Measurements from ENCODE around the gene DIAPH2. TPM values are rescaled to one million over a fixed set of nuclear protein-coding genes. Genes with fewer than 3 reads are reported as not detected.
A peak's percentile ranks its signal among the peaks of the same experiment; 100 is the strongest.

DIAPH2 gene
- total RNA-seq, 4 donors from 2014 or later: 16.7 to 27.3 (median 20.3) TPM

DNA sequence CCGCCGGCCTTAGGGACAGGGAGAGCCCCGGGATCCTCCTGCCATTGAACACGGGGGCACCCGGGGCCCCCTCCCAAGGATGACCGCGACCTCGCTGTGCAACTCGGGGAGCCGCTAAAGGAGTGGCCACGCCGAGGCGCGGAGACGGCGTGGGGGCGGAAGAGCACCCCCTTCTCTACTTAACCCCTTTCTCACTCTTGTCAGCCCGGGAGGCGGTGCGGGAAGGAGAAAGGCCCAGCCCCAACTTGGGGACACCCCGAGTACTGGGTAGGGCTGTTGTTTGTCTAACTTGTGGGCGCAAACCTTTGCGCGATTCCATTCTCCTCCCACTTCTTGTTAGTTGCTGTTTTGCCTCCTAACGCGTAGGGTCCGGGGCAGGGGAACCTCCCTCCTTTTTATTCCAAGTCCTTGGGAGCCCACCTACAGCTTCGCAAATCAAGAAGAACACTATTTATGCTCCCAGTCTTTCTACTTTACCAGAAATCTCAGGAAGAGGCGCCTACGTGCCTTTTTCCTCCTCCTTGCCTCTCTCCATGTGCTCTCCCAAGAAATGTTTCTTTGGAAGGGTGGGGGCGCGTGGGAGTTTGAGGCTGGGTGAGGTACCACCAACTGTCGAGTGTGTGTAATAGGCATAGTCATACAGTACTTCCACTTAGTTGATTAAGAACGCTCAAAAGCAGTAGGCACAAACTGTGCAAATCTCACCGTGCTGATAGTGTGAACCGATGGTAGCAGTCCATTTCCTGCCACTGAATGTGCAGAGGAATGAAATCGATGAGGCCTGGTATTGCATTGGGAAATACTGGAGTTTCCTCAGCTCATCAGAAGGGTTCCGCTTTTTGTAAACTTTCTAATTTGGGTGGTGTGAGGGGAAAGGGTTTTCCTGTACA lies 813 bp downstream of the DIAPH2 start:
- peak overlapping the region; percentile 56 for H3K4me3 ChIP-seq (ENCODE audit: low read depth, poor library complexity, severe bottlenecking)
- no peak for TF ChIP-seq POLR2A (IDR thresholded peaks at IDR 0.05)
- no peak for TF ChIP-seq CTCF (IDR thresholded peaks at IDR 0.05)
- intact Hi-C loops (cut with DNase I; ENCODE audit: low total_unique reads): no loop called here
- peak in 1 of 2 donors; percentile 26 for DNase-seq (ENCODE audit: low spot score in 2 of 2)
- WGBS, 2 donors: 1 to 10% methylated on average over 17 to 26 of the region's 38 CpGs

DNA sequence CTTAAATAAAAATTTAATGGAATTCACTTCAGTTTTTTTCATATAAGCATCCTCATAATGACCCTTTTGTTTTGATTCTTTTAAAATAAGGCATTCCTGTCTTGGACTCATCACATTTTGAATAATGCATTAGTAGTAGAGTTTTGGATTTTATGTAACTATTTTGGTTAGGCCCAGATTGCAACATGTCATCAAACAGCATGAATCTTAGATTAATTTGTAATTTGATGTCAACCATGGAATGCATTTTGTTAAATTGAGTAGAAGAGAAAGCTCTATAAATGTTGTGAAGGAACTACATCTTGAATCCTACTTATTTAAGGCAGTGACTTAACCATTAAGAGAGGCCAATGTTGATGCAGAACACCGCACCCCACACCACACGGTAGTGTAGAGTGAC lies 3.1 kb downstream of the DIAPH2 start:
- no peak for TF ChIP-seq CTCF (IDR thresholded peaks at IDR 0.05)
- TF ChIP-seq POLR2A (IDR thresholded peaks at IDR 0.05): no peak
- intact Hi-C loops (cut with DNase I; ENCODE audit: low total_unique reads): no loop called here
- 83 to 100% methylated on average over 2 of the region's 2 CpGs for WGBS, 2 donors
- no peak for DNase-seq (ENCODE audit: low spot score in 2 of 2)
- no peak overlapping the region for H3K4me3 ChIP-seq (ENCODE audit: low read depth, poor library complexity, severe bottlenecking)

DNA sequence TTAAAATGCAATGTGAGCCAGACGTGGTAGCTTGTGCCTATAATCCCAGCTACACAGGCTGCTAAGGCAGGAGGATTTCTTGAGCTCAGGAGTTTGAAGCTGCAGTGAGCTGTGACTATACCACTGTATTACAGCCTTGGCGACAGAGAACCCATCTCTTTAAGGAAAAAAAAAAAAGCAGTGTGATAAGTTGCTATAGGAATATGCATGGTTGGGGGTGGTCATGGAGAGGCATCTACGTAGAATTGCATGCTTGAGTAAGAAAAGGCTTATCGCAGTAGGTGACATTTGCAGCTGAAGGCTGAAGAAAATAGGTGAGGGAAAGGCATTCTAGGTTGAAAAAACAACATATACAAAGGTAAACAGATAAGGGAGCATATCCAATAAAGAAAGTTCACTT lies 4.1 kb downstream of the DIAPH2 start:
- intact Hi-C loops (cut with DNase I; ENCODE audit: low total_unique reads): no loop called here
- WGBS, 2 donors: 54 to 98% methylated on average over 4 of the region's 4 CpGs
- no peak overlapping the region for H3K4me3 ChIP-seq (ENCODE audit: low read depth, poor library complexity, severe bottlenecking)
- no peak for DNase-seq (ENCODE audit: low spot score in 2 of 2)
- TF ChIP-seq CTCF (IDR thresholded peaks at IDR 0.05): no peak
- no peak for TF ChIP-seq POLR2A (IDR thresholded peaks at IDR 0.05)

GRCh38 chrX:96689991-96690390 lies 5.3 kb downstream of the DIAPH2 start:
- DNase-seq (ENCODE audit: low spot score in 2 of 2): no peak
- TF ChIP-seq CTCF (IDR thresholded peaks at IDR 0.05): no peak
- no peak for TF ChIP-seq POLR2A (IDR thresholded peaks at IDR 0.05)
- H3K4me3 ChIP-seq (ENCODE audit: low read depth, poor library complexity, severe bottlenecking): no peak overlapping the region
- intact Hi-C loops (cut with DNase I; ENCODE audit: low total_unique reads): no loop called here
- 32 to 43% methylated on average over 2 of the region's 2 CpGs for WGBS, 2 donors

- DNase-seq (ENCODE audit: low spot score in 2 of 2): no peak
- WGBS, 2 donors: 35 to 40% methylated on average over 1 of the region's 1 CpG
- TF ChIP-seq CTCF (IDR thresholded peaks at IDR 0.05) (no peak), POLR2A (IDR thresholded peaks at IDR 0.05) (no peak)
- intact Hi-C loops (cut with DNase I; ENCODE audit: low total_unique reads): no loop called here
- H3K4me3 ChIP-seq (ENCODE audit: low read depth, poor library complexity, severe bottlenecking): no peak overlapping the region
Measured at GRCh38 chrX:96692454-96692853, 7.8 kb downstream of the DIAPH2 start.

GRCh38 chrX:96692890-96693289 lies 8.2 kb downstream of the DIAPH2 start:
- DNase-seq (ENCODE audit: low spot score in 2 of 2): no peak
- no peak for TF ChIP-seq POLR2A (IDR thresholded peaks at IDR 0.05)
- no peak for TF ChIP-seq CTCF (IDR thresholded peaks at IDR 0.05)
- no peak overlapping the region for H3K4me3 ChIP-seq (ENCODE audit: low read depth, poor library complexity, severe bottlenecking)
- intact Hi-C loops (cut with DNase I; ENCODE audit: low total_unique reads): no loop called here
